WTC11 (cell line): Measurements from ENCODE around the gene MDGA2. TPM values are rescaled to one million over a fixed set of nuclear protein-coding genes. Genes with fewer than 3 reads are reported as not detected.

Experiments
- ATAC-seq: fragments of 200-7000 bp; cut with Tn5 transposase; 2 replicates; pipeline ENCODE4 v1.10.0; 2021; ENCODE audit warnings: mild to moderate bottlenecking, moderate library complexity
- CTCF ChIA-PET: fragments of 300-600 bp; sonication (Branson Sonifier 250); formaldehyde crosslinking; loops from one replicate; lab custom pipeline; 2021; ENCODE audit warnings: antibody characterized with exemption; lab: Charles Lee
- POLR2A ChIA-PET: fragments of 350-600 bp; sonication (Branson Sonifier 250); formaldehyde crosslinking; loops from one replicate; lab custom pipeline; 2021; ENCODE audit warnings: antibody characterized with exemption; lab: Charles Lee
- DNase-seq: peaks from one replicate; pipeline ENCODE4 v3.0.0; 2021; ENCODE audit warnings: low spot score
- H3K27ac Mint-ChIP-seq: 2 replicates; pipeline ENCODE4 v1.8.0; 2021; ENCODE audit warnings: mixed read lengths
- H3K27me3 Mint-ChIP-seq: 2 replicates; pipeline ENCODE4 v1.8.0; 2021; ENCODE audit warnings: low read depth, mild to moderate bottlenecking, moderate library complexity, mixed read lengths
- H3K36me3 Mint-ChIP-seq: 2 replicates; pipeline ENCODE4 v1.8.0; 2021; ENCODE audit warnings: mixed read lengths
- H3K4me1 Mint-ChIP-seq: 2 replicates; pipeline ENCODE4 v1.8.0; 2022; ENCODE audit warnings: mixed read lengths
- H3K4me3 Mint-ChIP-seq: 2 replicates; pipeline ENCODE4 v1.8.0; 2021; ENCODE audit warnings: mild to moderate bottlenecking, moderate library complexity, mixed read lengths
- H3K9me3 Mint-ChIP-seq: 2 replicates; pipeline ENCODE4 v1.8.0; 2021; ENCODE audit warnings: mixed read lengths
- CDX4 ChIP-seq: fragments of 250-450 bp; sonication (Bioruptor Pico); IDR thresholded peaks from 2 replicates; pipeline ENCODE4 v1.9.0; 2021; ENCODE audit warnings: moderate library complexity, mild to moderate bottlenecking, inconsistent platforms, borderline replicate concordance
- ELF4 ChIP-seq: sonication (generic); formaldehyde crosslinking; IDR thresholded peaks from 2 replicates; pipeline ENCODE4 v1.8.1; 2022; ENCODE audit warnings: low read depth, mild to moderate bottlenecking, moderate library complexity, missing genetic modification reagents
- EMX1 ChIP-seq: fragments of 250-450 bp; sonication (Bioruptor Pico); IDR thresholded peaks from 2 replicates; pipeline ENCODE4 v1.8.0; 2021; ENCODE audit warnings: mild to moderate bottlenecking
- ERG ChIP-seq: fragments of 250-450 bp; sonication (Bioruptor Pico); IDR thresholded peaks from 2 replicates; pipeline ENCODE4 v1.8.0; 2021; ENCODE audit warnings: mild to moderate bottlenecking
- ETV6 ChIP-seq: sonication (generic); formaldehyde crosslinking; IDR thresholded peaks from 2 replicates; pipeline ENCODE4 v1.8.1; 2022; ENCODE audit warnings: mild to moderate bottlenecking, missing genetic modification reagents
- FOXP1 ChIP-seq: sonication (generic); formaldehyde crosslinking; IDR thresholded peaks from 2 replicates; pipeline ENCODE4 v1.8.0; 2022; ENCODE audit warnings: missing genetic modification reagents, mild to moderate bottlenecking, moderate library complexity, borderline replicate concordance
- HMGA2 ChIP-seq: fragments of 250-450 bp; sonication (Bioruptor Pico); IDR thresholded peaks from 2 replicates; pipeline ENCODE4 v1.4.0; 2021; ENCODE audit warnings: mild to moderate bottlenecking, moderate library complexity
- JUN ChIP-seq: sonication (generic); formaldehyde crosslinking; IDR thresholded peaks from 2 replicates; pipeline ENCODE4 v1.8.0; 2023; ENCODE audit warnings: mild to moderate bottlenecking, missing genetic modification reagents
- KAT7 ChIP-seq: sonication (generic); formaldehyde crosslinking; IDR thresholded peaks from 2 replicates; pipeline ENCODE4 v1.8.1; 2023; ENCODE audit warnings: missing genetic modification reagents, mild to moderate bottlenecking, borderline replicate concordance
- MXD4 ChIP-seq: fragments of 250-450 bp; sonication (Bioruptor Pico); IDR thresholded peaks from 2 replicates; pipeline ENCODE4 v1.8.0; 2021; ENCODE audit warnings: mild to moderate bottlenecking, moderate library complexity, borderline replicate concordance
- NFE2L1 ChIP-seq: sonication (generic); formaldehyde crosslinking; IDR thresholded peaks from 2 replicates; pipeline ENCODE4 v1.8.1; 2023; ENCODE audit warnings: missing genetic modification reagents
- SMAD4 ChIP-seq: sonication (generic); formaldehyde crosslinking; IDR thresholded peaks from 2 replicates; pipeline ENCODE4 v1.8.0; 2022; ENCODE audit warnings: mild to moderate bottlenecking, missing genetic modification reagents
- TCF7 ChIP-seq: sonication (generic); formaldehyde crosslinking; IDR thresholded peaks from 2 replicates; pipeline ENCODE4 v1.8.0; 2022; ENCODE audit warnings: mild to moderate bottlenecking, low read depth, missing genetic modification reagents, moderate library complexity
- USF1 ChIP-seq: sonication (generic); formaldehyde crosslinking; IDR thresholded peaks from 2 replicates; pipeline ENCODE4 v1.8.0; 2022; ENCODE audit warnings: mild to moderate bottlenecking, missing genetic modification reagents
- USF2 ChIP-seq: sonication (generic); formaldehyde crosslinking; IDR thresholded peaks from 2 replicates; pipeline ENCODE4 v1.8.1; 2023; ENCODE audit warnings: mild to moderate bottlenecking, missing genetic modification reagents, moderate library complexity
- ZNF263 ChIP-seq: sonication (generic); formaldehyde crosslinking; IDR thresholded peaks from 2 replicates; pipeline ENCODE4 v1.8.1; 2022; ENCODE audit warnings: low read depth, mild to moderate bottlenecking, moderate library complexity, missing genetic modification reagents
- ZNF532 ChIP-seq: fragments of 250-450 bp; sonication (Bioruptor Pico); IDR thresholded peaks from 2 replicates; pipeline ENCODE4 v1.9.0; 2021; ENCODE audit warnings: mild to moderate bottlenecking, borderline replicate concordance
- ZSCAN18 ChIP-seq: fragments of 250-450 bp; sonication (Bioruptor Pico); IDR thresholded peaks from 2 replicates; pipeline ENCODE4 v2.1.2; 2022; ENCODE audit warnings: mild to moderate bottlenecking, moderate library complexity
- total RNA-seq: library from RNA; stranded (reverse); gene quantifications from 3 replicates; pipeline ENCODE4 v1.2.3, GENCODE V29; 2021

The MDGA2 gene
- total RNA-seq, 1 experiment from 2014 or later, result 4.9 TPM

GRCh38 chr14:47346849-47347248 is 328.6 kb downstream of the MDGA2 start:
- no peak for ATAC-seq
- H3K27ac Mint-ChIP-seq, result no peak overlapping the region
- H3K4me3 Mint-ChIP-seq, result no peak overlapping the region
- H3K9me3 Mint-ChIP-seq, result no peaks in the 10 kb centered on the region
- CTCF ChIA-PET, result no interaction called here
- peaks cover 13% of the 10 kb centered on the region for H3K4me1 Mint-ChIP-seq
- no peak for TF ChIP-seq CDX4 (CRISPR knock-in tag)
- no peak for TF ChIP-seq USF2 (CRISPR knock-in tag)
- no peak for TF ChIP-seq NFE2L1 (CRISPR knock-in tag)
- TF ChIP-seq ERG (CRISPR knock-in tag), result no peak
- TF ChIP-seq MXD4 (CRISPR knock-in tag), result no peak
- no peak for TF ChIP-seq ZNF263
- POLR2A ChIA-PET, result no interaction called here
- no peaks in the 10 kb centered on the region for H3K36me3 Mint-ChIP-seq
- H3K27me3 Mint-ChIP-seq, result no peaks in the 10 kb centered on the region
- no peak for DNase-seq

GRCh38 chr14:47345016-47345415 is 330.4 kb downstream of the MDGA2 start:
- ATAC-seq, result no peak
- TF ChIP-seq USF1 (CRISPR knock-in tag) (no peak), FOXP1 (CRISPR knock-in tag) (no peak), JUN (CRISPR knock-in tag) (no peak), HMGA2 (CRISPR knock-in tag) (no peak), KAT7 (CRISPR knock-in tag) (no peak)
- ChIA-PET POLR2A (no interaction called here), CTCF (no interaction called here)
- no peak for DNase-seq
- Mint-ChIP-seq H3K4me1 (peaks cover 6% of the 10 kb centered on the region), H3K36me3 (0 out of 2 replicates have a peak, but pooled peaks cover 3% of the 10 kb centered on the region), H3K27ac (no peak overlapping the region), H3K4me3 (no peak overlapping the region), H3K9me3 (no peaks in the 10 kb centered on the region), H3K27me3 (no peaks in the 10 kb centered on the region)

GRCh38 chr14:47332939-47333338 is 342.5 kb downstream of the MDGA2 start:
- ATAC-seq, result no peak
- ChIA-PET CTCF (no interaction called here), POLR2A (no interaction called here)
- Mint-ChIP-seq H3K27ac (no peak overlapping the region), H3K36me3 (peaks cover 2% of the 10 kb centered on the region; the same call in 1 of the 2 replicates), H3K4me3 (no peak overlapping the region), H3K27me3 (no peaks in the 10 kb centered on the region), H3K9me3 (peaks cover 8% of the 10 kb centered on the region), H3K4me1 (peaks cover 3% of the 10 kb centered on the region; the same call in 1 of the 2 replicates)
- DNase-seq, result no peak
- no peak for TF ChIP-seq CDX4 (CRISPR knock-in tag)
- TF ChIP-seq ZNF532 (CRISPR knock-in tag), result no peak
- no peak for TF ChIP-seq ZSCAN18
- TF ChIP-seq SMAD4 (CRISPR knock-in tag), result no peak
- no peak for TF ChIP-seq MXD4 (CRISPR knock-in tag)
- TF ChIP-seq ZNF263, result no peak
- no peak for TF ChIP-seq ERG (CRISPR knock-in tag)
- TF ChIP-seq ELF4 (CRISPR knock-in tag), result no peak
- no peak for TF ChIP-seq ETV6 (CRISPR knock-in tag)
- no peak for TF ChIP-seq TCF7 (CRISPR knock-in tag)
- TF ChIP-seq EMX1 (CRISPR knock-in tag), result no peak
